Adipocyte (in vitro differentiated cells): ENCODE data around the gene SLC49A3.
A peak's percentile ranks its signal among the peaks of the same experiment; 100 is the strongest.
"Not testable (repeated sequence)": the region's sequence is repeated elsewhere in the genome, so short reads cannot be mapped to it uniquely, and the experiment has no call there.

ENCODE experiments used
- DNase-seq: peaks from one replicate; pipeline ENCODE4 v3.0.0-alpha.2; 2015; ENCODE audit warnings: low read depth
- H3K27me3 ChIP-seq: replicated peaks from 2 replicates; pipeline ENCODE4 v1.7.0; 2013; ENCODE audit warnings: mild to moderate bottlenecking, low read length, moderate library complexity; ENCODE audit not compliant: control insufficient read depth, insufficient read depth
- H3K36me3 ChIP-seq: 2 replicates; pipeline ENCODE4 v1.7.0; 2013; ENCODE audit warnings: low read length, mild to moderate bottlenecking, moderate library complexity; ENCODE audit not compliant: control insufficient read depth, insufficient read depth, severe bottlenecking
- H3K4me1 ChIP-seq: 2 replicates; pipeline ENCODE4 v1.7.0; 2013; ENCODE audit warnings: mild to moderate bottlenecking, low read length, moderate library complexity; ENCODE audit not compliant: control insufficient read depth, insufficient read depth
- H3K4me3 ChIP-seq: 2 replicates; pipeline ENCODE4 v1.7.0; 2013; ENCODE audit warnings: mild to moderate bottlenecking, low read length, moderate library complexity
- H3K9ac ChIP-seq: 2 replicates; pipeline ENCODE4 v1.7.0; 2013; ENCODE audit warnings: mild to moderate bottlenecking, low read length, moderate library complexity
- H3K9me3 ChIP-seq: 2 replicates; pipeline ENCODE4 v1.7.0; 2013; ENCODE audit warnings: mild to moderate bottlenecking, low read length, moderate library complexity; ENCODE audit not compliant: control insufficient read depth

Gene SLC49A3

DNA sequence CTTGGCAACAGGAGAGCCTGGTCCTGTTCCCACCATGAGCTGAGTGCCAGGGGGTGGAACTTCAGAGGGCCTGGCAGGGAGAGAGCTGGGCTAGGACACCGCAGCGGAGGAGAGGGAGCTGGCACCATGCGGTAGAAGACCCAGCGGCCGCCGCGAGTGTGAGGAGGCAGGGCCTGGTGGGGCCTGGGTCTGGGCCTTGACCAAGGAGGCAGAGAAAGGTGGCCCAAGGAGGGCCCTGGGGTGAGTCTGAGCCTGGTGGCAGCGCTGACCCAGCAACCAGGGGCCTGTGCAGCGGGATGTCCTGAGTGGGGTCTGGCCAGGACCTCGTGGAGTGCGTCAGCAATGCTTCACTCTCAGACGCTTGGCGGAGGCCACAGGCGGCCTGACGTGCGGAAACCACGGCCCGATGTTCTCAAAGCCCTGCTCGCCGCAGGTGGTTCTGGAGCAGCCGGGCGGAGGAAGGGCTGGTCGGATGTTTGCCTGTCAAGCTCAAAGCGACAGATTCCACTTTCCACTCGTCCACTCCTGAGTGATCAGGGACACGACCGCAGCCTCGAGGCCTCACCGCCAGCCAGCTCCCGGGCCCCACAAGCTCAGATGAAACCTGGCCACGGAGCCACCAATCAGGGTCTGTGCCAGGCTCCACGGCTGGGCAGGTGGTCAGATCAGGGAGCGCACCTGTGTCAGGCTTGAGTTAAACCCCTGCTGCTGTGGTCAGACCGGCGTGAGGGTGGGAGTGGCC, 35.7 kb downstream of the SLC49A3 start:
- no peak for DNase-seq
- Histone ChIP-seq H3K9ac (no peak overlapping the region), H3K4me1 (peaks cover 5% of the 10 kb centered on the region), H3K4me3 (no peak overlapping the region), H3K36me3 (no peaks in the 10 kb centered on the region), H3K9me3 (no peaks in the 10 kb centered on the region), H3K27me3 (peaks cover 41% of the 10 kb centered on the region)

GRCh38 chr4:651884-652642, 36.9 kb downstream of the SLC49A3 start:
- Histone ChIP-seq H3K9ac (no peak overlapping the region), H3K4me3 (no peak overlapping the region), H3K4me1 (peaks cover 5% of the 10 kb centered on the region), H3K9me3 (no peaks in the 10 kb centered on the region), H3K27me3 (peaks cover 47% of the 10 kb centered on the region), H3K36me3 (no peaks in the 10 kb centered on the region)
- DNase-seq = no peak

- H3K4me1 ChIP-seq = peaks cover 2% of the 10 kb centered on the region
- H3K27me3 ChIP-seq = peaks cover 47% of the 10 kb centered on the region
- H3K9me3 ChIP-seq = no peaks in the 10 kb centered on the region
- no peak for DNase-seq
- H3K36me3 ChIP-seq = no peaks in the 10 kb centered on the region
- no peak overlapping the region for H3K9ac ChIP-seq
- H3K4me3 ChIP-seq = no peak overlapping the region
Measured at GRCh38 chr4:650951-651883, 37.7 kb downstream of the SLC49A3 start.

DNA sequence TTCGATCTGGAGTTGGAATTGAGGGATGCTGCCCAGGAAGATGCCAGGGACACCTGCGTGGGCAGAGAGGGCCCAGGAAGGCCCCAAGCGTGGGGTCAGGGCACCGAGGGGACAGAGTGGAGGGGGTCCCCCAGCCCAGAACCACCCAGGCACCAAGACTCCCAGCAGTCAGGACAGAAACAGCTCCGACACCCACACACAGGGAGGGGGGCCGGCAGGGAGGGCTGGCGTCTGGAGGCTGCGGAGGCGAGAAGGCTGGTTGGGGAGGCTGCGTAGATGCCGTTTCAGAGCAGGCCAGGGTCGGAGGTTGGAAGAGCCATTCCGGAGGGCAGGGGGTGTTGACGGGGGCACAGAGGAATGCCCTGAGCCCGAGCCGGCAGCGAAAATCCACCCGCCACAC, 38.5 kb downstream of the SLC49A3 start:
- Histone ChIP-seq H3K27me3 (peaks cover 41% of the 10 kb centered on the region), H3K4me1 (peaks cover 2% of the 10 kb centered on the region), H3K9me3 (no peaks in the 10 kb centered on the region), H3K4me3 (no peak overlapping the region), H3K36me3 (no peaks in the 10 kb centered on the region), H3K9ac (no peak overlapping the region)
- no peak for DNase-seq

DNA sequence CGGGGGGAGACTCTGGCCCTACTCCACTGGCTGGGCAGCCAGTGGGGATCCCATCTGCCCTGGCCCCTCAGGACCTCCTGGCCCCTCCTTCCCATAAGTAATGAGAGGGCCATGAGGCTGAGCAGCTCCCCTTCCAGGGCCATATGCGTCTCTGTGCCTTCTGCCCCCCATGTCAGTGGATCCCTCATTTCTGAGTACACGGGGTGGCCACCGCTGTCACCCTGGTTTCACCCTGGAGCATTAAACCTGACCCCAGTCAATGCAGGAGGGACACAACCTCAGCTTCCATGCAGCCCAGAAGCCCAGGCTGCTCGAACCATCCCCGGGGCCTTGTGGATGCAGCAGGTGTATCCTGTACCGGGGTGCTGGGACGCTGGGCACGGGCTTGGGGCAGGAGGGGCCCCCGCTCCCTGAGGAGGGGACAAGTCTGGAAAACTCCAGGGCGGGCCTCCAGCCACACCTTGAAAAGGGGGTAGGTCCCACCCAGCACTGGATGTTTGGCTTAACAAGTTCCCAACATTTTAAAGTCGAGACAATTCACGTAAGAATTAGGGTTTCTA, 39.1 kb downstream of the SLC49A3 start:
- H3K27me3 ChIP-seq = peaks cover 40% of the 10 kb centered on the region
- H3K36me3 ChIP-seq = no peaks in the 10 kb centered on the region
- H3K9ac ChIP-seq = no peak overlapping the region
- no peaks in the 10 kb centered on the region for H3K9me3 ChIP-seq
- no peak overlapping the region for H3K4me3 ChIP-seq
- no peak for DNase-seq
- no peaks in the 10 kb centered on the region for H3K4me1 ChIP-seq

DNA sequence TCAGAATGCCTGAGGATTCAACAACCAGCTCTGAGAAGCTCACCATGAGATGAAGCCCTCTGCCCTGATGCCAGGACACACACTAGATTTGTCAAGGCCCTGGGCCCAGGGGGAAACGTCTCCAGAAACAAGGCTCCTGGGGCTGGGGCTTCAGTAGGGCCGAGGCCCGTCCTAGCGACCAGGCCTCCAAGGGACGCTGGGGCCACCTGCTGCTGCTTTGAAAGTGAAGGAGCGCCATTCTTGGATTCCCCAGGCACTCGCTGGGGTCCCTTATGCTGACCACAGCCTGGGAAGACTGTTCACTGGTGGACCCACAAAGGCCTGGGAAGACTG, 39.7 kb downstream of the SLC49A3 start:
- Histone ChIP-seq H3K27me3 (peaks cover 35% of the 10 kb centered on the region), H3K4me1 (no peaks in the 10 kb centered on the region), H3K9me3 (no peaks in the 10 kb centered on the region), H3K4me3 (no peak overlapping the region), H3K36me3 (no peaks in the 10 kb centered on the region), H3K9ac (no peak overlapping the region)
- no peak for DNase-seq

DNA sequence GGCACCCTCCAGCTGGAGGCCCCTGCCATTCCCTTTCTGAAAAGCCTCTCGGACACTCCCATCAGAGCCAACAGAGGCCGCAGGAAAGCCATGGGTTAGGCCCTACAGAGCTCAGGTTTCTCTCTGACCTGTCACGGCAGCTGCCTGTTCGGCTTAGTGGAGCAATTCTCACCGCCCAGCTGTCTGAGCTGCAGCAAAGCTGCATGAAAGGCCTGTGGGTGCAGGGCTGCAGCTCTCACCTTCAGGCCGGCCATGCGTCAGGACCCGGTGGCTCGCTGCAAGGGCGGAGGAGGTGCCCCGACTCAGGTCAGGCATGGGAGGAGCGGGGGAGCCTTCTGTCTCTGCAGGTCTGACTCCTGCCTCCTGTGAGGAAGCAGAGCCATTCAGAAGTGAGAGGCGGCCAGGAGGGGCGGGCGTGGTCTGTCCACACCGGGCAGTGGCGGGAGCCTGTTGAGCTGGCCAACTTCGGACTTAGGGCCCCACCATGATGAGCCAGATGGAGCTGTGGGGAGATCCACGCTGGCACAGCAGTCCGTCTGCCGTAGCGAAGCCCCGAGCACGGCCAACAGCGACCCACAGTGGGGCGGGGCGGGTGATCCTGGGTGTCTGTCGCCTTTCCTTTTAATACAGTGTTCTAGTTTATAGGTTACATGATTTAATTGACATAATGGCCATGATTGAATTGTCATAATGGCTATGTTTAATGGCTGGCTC, 40.2 kb downstream of the SLC49A3 start:
- no peaks in the 10 kb centered on the region for H3K4me1 ChIP-seq
- no peak for DNase-seq
- no peaks in the 10 kb centered on the region for H3K9me3 ChIP-seq
- no peak overlapping the region for H3K4me3 ChIP-seq
- peaks cover 32% of the 10 kb centered on the region for H3K27me3 ChIP-seq
- no peak overlapping the region for H3K9ac ChIP-seq
- H3K36me3 ChIP-seq = no peaks in the 10 kb centered on the region

DNA sequence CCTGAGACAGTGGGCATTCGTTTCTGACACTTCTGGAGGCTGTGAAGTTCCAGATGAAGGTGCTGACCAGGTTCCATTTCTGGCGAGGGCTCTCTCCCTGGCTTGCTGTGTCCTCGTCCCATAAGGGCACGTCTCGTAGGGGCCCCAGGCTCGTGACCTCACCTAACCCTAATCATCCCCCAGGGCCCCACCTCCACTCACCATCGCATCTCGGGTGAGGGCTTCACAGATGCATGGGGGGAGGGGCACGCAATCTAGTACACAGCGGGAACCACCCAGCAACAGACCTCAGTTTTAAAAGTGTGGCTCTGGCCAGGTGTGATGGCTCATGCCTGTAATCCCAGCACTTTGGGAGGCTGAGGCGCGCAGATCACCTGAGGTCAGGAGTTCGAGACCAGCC, 41.5 kb downstream of the SLC49A3 start:
- no peak for DNase-seq
- Histone ChIP-seq H3K4me3 (no peak overlapping the region), H3K36me3 (no peaks in the 10 kb centered on the region), H3K4me1 (no peaks in the 10 kb centered on the region), H3K9ac (no peak overlapping the region), H3K9me3 (no peaks in the 10 kb centered on the region), H3K27me3 (peaks cover 25% of the 10 kb centered on the region)

DNA sequence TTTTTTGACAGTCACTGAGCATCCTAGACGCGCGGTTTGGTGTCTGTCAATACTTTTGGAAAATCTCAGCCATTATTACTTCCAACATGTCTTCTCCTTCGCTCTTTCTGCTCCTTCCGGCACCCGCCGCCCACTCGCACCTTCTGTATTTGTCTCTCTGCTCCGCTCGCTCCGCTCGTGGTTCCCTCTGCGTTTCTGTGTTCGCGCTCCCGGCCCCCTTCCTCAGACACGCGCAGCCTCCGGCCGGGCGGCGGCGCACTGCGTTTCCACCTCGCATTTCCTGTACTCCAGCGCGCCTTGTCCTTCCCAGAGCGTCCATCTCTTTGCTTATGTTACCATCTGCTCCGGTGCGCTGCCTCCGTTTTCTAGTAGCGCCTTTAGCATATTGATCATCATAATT, 42.5 kb downstream of the SLC49A3 start:
- Histone ChIP-seq H3K4me3 (no peak overlapping the region), H3K27me3 (peaks cover 23% of the 10 kb centered on the region)

GRCh38 chr4:642366-642765, 46.6 kb downstream of the SLC49A3 start:
- H3K27me3 ChIP-seq, DNase-seq, H3K4me1 ChIP-seq, H3K4me3 ChIP-seq, H3K36me3 ChIP-seq, H3K9me3 ChIP-seq, H3K9ac ChIP-seq: not testable (repeated sequence)

More for the DNA sequence above, 42.5 kb downstream of the SLC49A3 start:
- DNase-seq = peak; percentile 25
- H3K4me1 ChIP-seq = no peaks in the 10 kb centered on the region
- no peaks in the 10 kb centered on the region for H3K36me3 ChIP-seq
- no peak overlapping the region for H3K9ac ChIP-seq
- H3K9me3 ChIP-seq = peaks cover 4% of the 10 kb centered on the region
